ENCODE data around the gene ZNF423.

- TF ChIP-seq CTCF (conservative IDR thresholded peaks at IDR 0.05; ENCODE audit: low read depth in 2 of 2) (no peak), POLR2AphosphoS5 (IDR thresholded peaks at IDR 0.05; ENCODE audit: low read depth) (no peak)
Observed at GRCh38 chr16:49594685-49595498, 261.0 kb downstream of the ZNF423 start.
